ENCODE results near the gene PEX16.

Gene PEX16

GRCh38 chr11:45869551-45869950, 48.1 kb downstream of the PEX16 start:
- H3K4me3 ChIP-seq (ENCODE audit: low read depth, low read length, poor library complexity, severe bottlenecking), result no peak overlapping the region
- H3K9ac ChIP-seq (ENCODE audit: low read length), result no peak overlapping the region
- H3K27ac ChIP-seq (ENCODE audit: low read depth, low read length, poor library complexity, severe bottlenecking), result no peak overlapping the region
- no peaks in the 10 kb centered on the region for H3K27me3 ChIP-seq (ENCODE audit: insufficient read depth, low read length)
- peaks cover 66% of the 10 kb centered on the region for H3K36me3 ChIP-seq (ENCODE audit: insufficient read depth, low read length)
- H3K9me3 ChIP-seq (ENCODE audit: low read length), result no peaks in the 10 kb centered on the region
- no peaks in the 10 kb centered on the region for H4K20me1 ChIP-seq (ENCODE audit: insufficient read depth, low read length)
- H2AFZ ChIP-seq (ENCODE audit: low read length), result no peak overlapping the region
- no peaks in the 10 kb centered on the region for H3K9me2 ChIP-seq (ENCODE audit: low read depth, low read length)
- no peaks in the 10 kb centered on the region for H3F3A ChIP-seq (ENCODE audit: insufficient read depth, low read length)
- no peaks in the 10 kb centered on the region for H3K4me1 ChIP-seq (ENCODE audit: insufficient read depth, low read length, severe bottlenecking)
- TF ChIP-seq EZH2 (IDR thresholded peaks at IDR 0.05; ENCODE audit: borderline replicate concordance, low read length), result no peak
- TF ChIP-seq, protein P1, sequence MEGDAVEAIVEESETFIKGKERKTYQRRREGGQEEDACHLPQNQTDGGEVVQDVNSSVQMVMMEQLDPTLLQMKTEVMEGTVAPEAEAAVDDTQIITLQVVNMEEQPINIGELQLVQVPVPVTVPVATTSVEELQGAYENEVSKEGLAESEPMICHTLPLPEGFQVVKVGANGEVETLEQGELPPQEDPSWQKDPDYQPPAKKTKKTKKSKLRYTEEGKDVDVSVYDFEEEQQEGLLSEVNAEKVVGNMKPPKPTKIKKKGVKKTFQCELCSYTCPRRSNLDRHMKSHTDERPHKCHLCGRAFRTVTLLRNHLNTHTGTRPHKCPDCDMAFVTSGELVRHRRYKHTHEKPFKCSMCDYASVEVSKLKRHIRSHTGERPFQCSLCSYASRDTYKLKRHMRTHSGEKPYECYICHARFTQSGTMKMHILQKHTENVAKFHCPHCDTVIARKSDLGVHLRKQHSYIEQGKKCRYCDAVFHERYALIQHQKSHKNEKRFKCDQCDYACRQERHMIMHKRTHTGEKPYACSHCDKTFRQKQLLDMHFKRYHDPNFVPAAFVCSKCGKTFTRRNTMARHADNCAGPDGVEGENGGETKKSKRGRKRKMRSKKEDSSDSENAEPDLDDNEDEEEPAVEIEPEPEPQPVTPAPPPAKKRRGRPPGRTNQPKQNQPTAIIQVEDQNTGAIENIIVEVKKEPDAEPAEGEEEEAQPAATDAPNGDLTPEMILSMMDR (IDR thresholded peaks at IDR 0.05; ENCODE audit: low read length), result no peak
- no peaks in the 10 kb centered on the region for H3K79me2 ChIP-seq (ENCODE audit: insufficient read depth, low read length)
- no peak overlapping the region for H3K4me2 ChIP-seq (ENCODE audit: low read length)

DNA sequence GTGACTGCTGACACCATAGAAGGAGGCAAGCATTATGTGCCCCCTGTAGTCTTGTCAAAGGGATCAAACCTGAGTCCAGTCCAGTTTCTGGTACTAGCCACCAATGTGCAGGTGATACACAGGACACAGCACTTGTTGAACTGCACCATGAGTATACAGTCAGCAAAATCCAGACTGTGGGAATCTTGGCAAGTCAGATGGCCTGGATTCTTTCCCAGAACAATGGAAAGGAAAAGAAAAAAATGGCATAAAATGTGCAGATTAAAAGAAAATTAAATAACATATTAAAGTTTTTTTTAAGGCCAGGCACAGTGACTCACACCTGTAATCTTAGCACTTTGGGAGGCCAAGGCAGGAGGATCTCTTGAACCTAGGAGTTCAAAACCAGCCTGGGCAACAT, 53.6 kb downstream of the PEX16 start:
- Histone ChIP-seq H3F3A (ENCODE audit: insufficient read depth, low read length) (no peaks in the 10 kb centered on the region), H3K27me3 (ENCODE audit: insufficient read depth, low read length) (no peaks in the 10 kb centered on the region), H3K4me1 (ENCODE audit: insufficient read depth, low read length, severe bottlenecking) (no peaks in the 10 kb centered on the region), H3K9ac (ENCODE audit: low read length) (no peak overlapping the region), H2AFZ (ENCODE audit: low read length) (no peak overlapping the region), H3K36me3 (ENCODE audit: insufficient read depth, low read length) (peaks cover 73% of the 10 kb centered on the region), H3K27ac (ENCODE audit: low read depth, low read length, poor library complexity, severe bottlenecking) (no peak overlapping the region), H3K9me3 (ENCODE audit: low read length) (no peaks in the 10 kb centered on the region), H3K79me2 (ENCODE audit: insufficient read depth, low read length) (no peaks in the 10 kb centered on the region), H3K9me2 (ENCODE audit: low read depth, low read length) (no peaks in the 10 kb centered on the region), H3K4me3 (ENCODE audit: low read depth, low read length, poor library complexity, severe bottlenecking) (no peak overlapping the region), H3K4me2 (ENCODE audit: low read length) (no peak overlapping the region), H4K20me1 (ENCODE audit: insufficient read depth, low read length) (no peaks in the 10 kb centered on the region)
- no peak for TF ChIP-seq EZH2 (IDR thresholded peaks at IDR 0.05; ENCODE audit: borderline replicate concordance, low read length)
- TF ChIP-seq, protein P1 (IDR thresholded peaks at IDR 0.05; ENCODE audit: low read length), result no peak

GRCh38 chr11:45860764-45861510, 56.7 kb downstream of the PEX16 start:
- Histone ChIP-seq H3K9me2 (ENCODE audit: low read depth, low read length) (no peaks in the 10 kb centered on the region), H3K9me3 (ENCODE audit: low read length) (no peaks in the 10 kb centered on the region), H3K4me2 (ENCODE audit: low read length) (no peak overlapping the region), H2AFZ (ENCODE audit: low read length) (no peak overlapping the region), H3K36me3 (ENCODE audit: insufficient read depth, low read length) (peaks cover 78% of the 10 kb centered on the region), H3K9ac (ENCODE audit: low read length) (no peak overlapping the region), H3K27me3 (ENCODE audit: insufficient read depth, low read length) (no peaks in the 10 kb centered on the region), H3K4me3 (ENCODE audit: low read depth, low read length, poor library complexity, severe bottlenecking) (no peak overlapping the region), H3K4me1 (ENCODE audit: insufficient read depth, low read length, severe bottlenecking) (no peaks in the 10 kb centered on the region), H3F3A (ENCODE audit: insufficient read depth, low read length) (no peaks in the 10 kb centered on the region), H4K20me1 (ENCODE audit: insufficient read depth, low read length) (no peaks in the 10 kb centered on the region), H3K79me2 (ENCODE audit: insufficient read depth, low read length) (no peaks in the 10 kb centered on the region), H3K27ac (ENCODE audit: low read depth, low read length, poor library complexity, severe bottlenecking) (no peak overlapping the region)
- TF ChIP-seq, protein P1 (IDR thresholded peaks at IDR 0.05; ENCODE audit: low read length), result no peak
- TF ChIP-seq EZH2 (IDR thresholded peaks at IDR 0.05; ENCODE audit: borderline replicate concordance, low read length), result no peak

Measured in OCI-LY1 (cell line).